Fibroblast of the aortic adventitia (primary cell): ENCODE data around the gene PALB2. TPM values are rescaled to one million over a fixed set of nuclear protein-coding genes. Genes with fewer than 3 reads are reported as not detected.

ENCODE experiments used
- DNase-seq: peaks from one replicate; pipeline ENCODE4 v3.0.0-alpha.2; 2010; ENCODE audit warnings: low read depth
- H3K4me3 ChIP-seq: 2 replicates; pipeline ENCODE4 v1.5.1; 2011; ENCODE audit warnings: low read depth, mild to moderate bottlenecking, control low read depth, low read length, moderate library complexity
- CTCF ChIP-seq: IDR thresholded peaks from 2 replicates; pipeline ENCODE4 v1.5.1; 2011; ENCODE audit warnings: mild to moderate bottlenecking, low read length, control low read depth, inconsistent platforms; ENCODE audit not compliant: insufficient read depth
- total RNA-seq: library from RNA; depleted of rRNA; stranded (reverse); fragments of >200 nt; gene quantifications from 2 replicates; pipeline ENCODE4 v1.2.3, GENCODE V29; 2012; ENCODE audit warnings: low replicate concordance

PALB2 gene
- total RNA-seq, 1 donor = 19.4 TPM

- no peak for TF ChIP-seq CTCF
- DNase-seq = peak; percentile 27
- peak overlapping the region; percentile 71 for H3K4me3 ChIP-seq
Observed at GRCh38 chr16:23679274-23679985, 38.3 kb upstream of the PALB2 start.

DNA sequence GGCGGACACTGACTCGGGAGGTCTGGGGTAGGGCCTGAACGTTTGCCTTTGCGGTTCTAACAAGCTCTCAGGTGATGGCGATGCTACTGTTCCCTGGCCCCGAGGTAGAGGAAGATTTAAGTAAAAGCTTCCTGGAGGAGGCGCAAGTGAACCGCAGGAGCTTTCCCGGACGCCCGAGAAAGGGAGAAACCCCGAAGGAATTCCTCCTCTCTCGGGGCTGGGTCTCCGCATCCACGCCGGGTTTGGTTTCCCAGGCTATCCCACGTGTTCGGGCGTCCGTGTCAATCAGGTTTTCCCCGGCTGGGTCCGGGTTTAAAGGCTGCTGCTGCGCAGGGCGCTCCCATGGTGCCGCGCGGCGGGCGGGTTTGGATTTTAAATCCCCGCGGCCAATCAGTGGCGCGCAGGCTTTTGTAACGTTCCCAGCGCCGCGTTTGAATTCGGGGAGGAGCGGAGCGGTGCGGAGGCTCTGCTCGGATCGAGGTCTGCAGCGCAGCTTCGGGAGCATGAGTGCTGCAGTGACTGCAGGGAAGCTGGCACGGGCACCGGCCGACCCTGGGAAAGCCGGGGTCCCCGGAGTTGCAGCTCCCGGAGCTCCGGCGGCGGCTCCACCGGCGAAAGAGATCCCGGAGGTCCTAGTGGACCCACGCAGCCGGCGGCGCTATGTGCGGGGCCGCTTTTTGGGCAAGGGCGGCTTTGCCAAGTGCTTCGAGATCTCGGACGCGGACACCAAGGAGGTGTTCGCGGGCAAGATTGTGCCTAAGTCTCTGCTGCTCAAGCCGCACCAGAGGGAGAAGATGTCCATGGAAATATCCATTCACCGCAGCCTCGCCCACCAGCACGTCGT is 37.5 kb upstream of the PALB2 start, which contains the start of gene PLK1:
TSS of gene PLK1 (plus strand) at position 460 of the 844 bp plus-strand sequence. CDS start at position 504, 44 bp downstream.
- DNase-seq = peak; percentile 72
- peak within 1 kb of the TSS; percentile 71 for H3K4me3 ChIP-seq
- peak; percentile 48 for TF ChIP-seq CTCF

DNA sequence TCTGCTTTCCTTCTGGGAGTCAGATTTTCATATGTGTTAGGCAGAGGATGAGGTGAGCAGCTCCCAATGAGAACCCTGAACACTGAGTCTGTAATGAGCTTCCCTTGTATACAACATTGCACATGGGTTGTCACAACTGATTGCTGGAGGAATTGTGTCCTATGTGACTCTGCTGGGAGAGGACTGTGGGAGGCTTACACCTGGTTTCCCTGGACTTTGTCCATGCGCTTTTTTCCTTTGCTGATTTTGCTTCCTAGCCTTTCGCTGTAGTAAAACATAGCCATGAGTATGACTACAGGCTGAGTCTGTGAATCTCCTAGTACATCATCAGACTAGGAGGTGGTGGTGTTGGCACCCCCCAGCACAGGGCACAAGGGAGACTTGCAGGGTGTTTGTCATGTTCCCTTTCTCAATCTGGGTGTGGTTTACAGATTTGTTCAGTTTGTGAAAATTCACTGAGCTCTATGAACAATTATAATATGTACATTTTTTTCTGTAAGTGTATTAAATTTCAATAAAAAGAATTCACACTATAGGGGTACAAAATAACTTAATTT is 35.9 kb upstream of the PALB2 start:
- TF ChIP-seq CTCF = no peak
- DNase-seq = peak; percentile 17
- no peak overlapping the region for H3K4me3 ChIP-seq

DNA sequence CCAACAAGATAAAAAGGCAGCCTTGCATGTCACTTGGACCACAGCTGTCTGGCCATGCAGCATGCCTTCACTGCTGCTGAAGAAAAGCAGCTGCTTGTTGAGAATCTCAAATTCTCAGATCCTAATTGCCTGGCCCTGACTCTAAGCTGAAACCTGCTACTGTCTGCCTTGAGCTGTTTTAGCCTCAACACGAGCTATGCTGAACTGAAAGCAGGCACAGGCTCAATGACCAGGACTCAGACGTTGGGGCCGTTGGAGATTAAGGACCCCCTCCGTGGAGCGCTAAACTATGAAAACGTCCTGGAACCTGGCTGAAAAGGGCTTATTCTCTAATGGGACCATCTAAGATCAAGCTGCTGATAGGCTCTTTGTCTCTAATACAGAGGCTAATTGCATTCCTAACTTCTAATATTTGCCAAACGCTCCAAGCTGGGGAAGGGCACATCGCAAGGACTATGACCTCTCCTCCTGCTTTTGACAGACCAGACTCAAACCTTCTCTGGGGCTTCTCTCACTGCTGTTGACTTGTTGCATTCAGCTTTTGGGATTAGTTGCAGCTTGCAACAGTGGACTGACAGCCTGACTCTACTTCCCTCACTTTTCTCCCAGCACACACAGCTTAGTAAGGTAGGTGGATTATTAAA is 33.0 kb upstream of the PALB2 start:
- DNase-seq = no peak
- no peak overlapping the region for H3K4me3 ChIP-seq
- no peak for TF ChIP-seq CTCF

- H3K4me3 ChIP-seq = no peak overlapping the region
- peak; percentile 77 for DNase-seq
- no peak for TF ChIP-seq CTCF
Observed at GRCh38 chr16:23670137-23670776, 29.1 kb upstream of the PALB2 start.

DNA sequence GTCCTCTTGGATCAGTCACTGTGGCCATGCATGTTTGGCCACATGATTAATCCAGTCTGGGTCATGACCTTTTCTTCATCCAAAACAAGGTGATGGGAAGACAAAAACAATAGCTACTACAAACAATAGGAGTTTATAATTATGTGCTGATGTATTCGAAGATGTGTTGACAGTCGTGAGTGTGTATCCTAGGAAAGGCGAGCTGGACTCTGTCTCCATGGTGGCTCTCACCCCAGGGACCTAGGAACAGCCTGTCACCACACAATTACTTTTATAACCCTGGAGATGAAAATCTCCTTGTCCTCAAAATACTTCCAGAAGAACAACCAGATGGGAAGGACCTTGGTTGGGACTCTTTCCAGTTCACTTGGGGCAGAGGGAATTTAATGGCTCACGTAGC is 27.8 kb upstream of the PALB2 start:
- no peak for DNase-seq
- H3K4me3 ChIP-seq = no peak overlapping the region
- no peak for TF ChIP-seq CTCF
